Activated naive CD8-positive, alpha-beta T cell treated with anti-CD3 and anti-CD28 coated beads for 36 hours (primary cell): ENCODE results near the gene ADAMTSL4. TPM values are rescaled to one million over a fixed set of nuclear protein-coding genes. Genes with fewer than 3 reads are reported as not detected.
"Not testable (repeated sequence)": the region's sequence is repeated elsewhere in the genome, so short reads cannot be mapped to it uniquely, and the experiment has no call there.

Experiments used
- DNase-seq: peaks from one replicate; pipeline ENCODE4 v3.0.0; 2021
- H3K27ac Mint-ChIP-seq: one replicate; pipeline ENCODE4 v1.8.0; 2022; ENCODE audit warnings: mild to moderate bottlenecking, moderate library complexity, mixed read lengths
- H3K27me3 Mint-ChIP-seq: one replicate; pipeline ENCODE4 v1.8.0; 2022; ENCODE audit warnings: mild to moderate bottlenecking, mixed read lengths
- H3K36me3 Mint-ChIP-seq: one replicate; pipeline ENCODE4 v1.8.0; 2021; ENCODE audit warnings: mild to moderate bottlenecking, mixed read lengths
- H3K4me1 Mint-ChIP-seq: one replicate; pipeline ENCODE4 v1.8.0; 2021; ENCODE audit warnings: mixed read lengths
- H3K4me3 Mint-ChIP-seq: one replicate; pipeline ENCODE4 v1.8.0; 2022; ENCODE audit warnings: mild to moderate bottlenecking, moderate library complexity, mixed read lengths
- H3K9me3 Mint-ChIP-seq: one replicate; pipeline ENCODE4 v1.8.0; 2022; ENCODE audit warnings: mixed read lengths
- total RNA-seq, 2 experiments: library from RNA; stranded (reverse); gene quantifications; one replicate each; pipeline ENCODE4 v1.2.3, GENCODE V29; 2021

ADAMTSL4 gene
- total RNA-seq, 2 experiments from 2014 or later = 0.06 to 0.10 TPM

DNA sequence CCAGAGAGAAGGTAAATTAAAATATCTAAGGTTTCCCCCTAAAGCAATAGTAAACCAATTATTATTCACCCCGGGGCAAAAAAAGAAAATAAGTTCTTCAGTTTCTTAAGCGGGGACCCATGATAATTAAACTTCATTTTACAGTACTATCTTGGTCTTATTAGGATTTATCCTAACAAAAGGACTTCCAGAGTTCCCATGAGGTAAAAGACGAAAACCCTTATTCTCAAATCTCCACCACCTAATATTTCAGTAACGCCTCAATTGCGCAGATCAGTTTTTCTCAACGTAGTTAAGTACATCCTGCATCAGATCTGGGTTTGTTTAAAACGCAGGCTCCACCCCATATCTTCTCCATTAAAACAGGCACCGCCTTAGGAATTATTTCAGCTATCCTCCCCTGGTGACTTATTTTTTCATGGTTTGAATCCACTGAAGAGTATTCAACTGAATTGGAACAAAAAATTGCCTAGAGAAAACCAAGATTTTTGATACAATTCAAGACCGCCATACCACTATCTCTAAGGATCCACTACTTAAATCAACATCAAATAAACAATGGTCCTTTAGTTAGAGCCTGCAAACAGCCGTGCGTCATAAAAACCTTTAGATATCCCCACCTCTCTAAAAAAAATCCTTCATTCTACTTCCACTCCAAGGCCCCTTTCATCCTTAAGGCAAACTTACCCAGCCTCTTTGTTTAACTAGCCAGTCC is 28.5 kb downstream of the ADAMTSL4 start:
- DNase-seq = no peak
- Mint-ChIP-seq H3K27ac (peak overlapping the region; percentile 98), H3K4me1 (peaks cover 46% of the 10 kb centered on the region), H3K27me3 (peaks cover 4% of the 10 kb centered on the region), H3K36me3 (peaks cover 63% of the 10 kb centered on the region), H3K9me3 (no peaks in the 10 kb centered on the region), H3K4me3 (peak overlapping the region; percentile 99)

DNA sequence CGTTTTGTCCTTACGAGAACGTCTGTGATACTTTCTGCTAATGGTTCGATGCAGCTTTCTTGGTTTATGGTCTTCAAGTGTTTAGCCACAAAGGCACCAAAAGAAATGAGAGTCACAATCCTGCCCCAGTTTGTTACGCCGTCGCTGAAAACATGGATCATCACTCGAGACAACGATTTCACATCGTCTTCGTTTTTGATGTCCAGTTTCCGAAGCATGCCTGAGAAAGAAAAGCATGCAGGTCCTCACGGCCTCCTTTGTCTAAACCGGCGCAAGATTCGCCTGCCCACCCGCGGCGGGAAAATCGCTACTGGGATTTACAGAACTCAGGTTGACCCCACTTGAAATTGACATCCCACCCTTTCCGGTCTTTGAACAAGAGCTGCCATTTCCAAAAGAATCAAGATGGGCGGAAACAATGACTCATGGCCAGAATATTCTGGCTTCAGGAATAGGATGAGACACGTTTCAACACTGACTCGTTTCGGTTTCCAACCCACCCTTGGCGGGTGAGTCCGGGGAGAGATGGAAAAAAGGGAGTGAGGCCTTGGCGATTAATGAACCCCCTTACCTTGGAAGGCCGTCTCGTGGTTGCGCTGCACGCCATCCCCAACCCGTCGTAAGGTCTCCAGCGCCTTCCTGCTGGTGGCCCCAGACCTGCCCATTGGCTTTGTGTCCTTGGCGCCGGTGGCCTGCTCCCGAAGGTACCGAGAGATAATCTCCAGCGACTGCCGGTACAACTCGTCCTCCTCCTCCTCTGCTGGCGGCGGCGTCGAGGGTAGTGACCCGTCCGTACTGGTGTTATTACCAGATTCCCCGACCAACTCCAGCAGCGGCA is 29.3 kb downstream of the ADAMTSL4 start:
- H3K4me3 Mint-ChIP-seq = peak overlapping the region; percentile 99
- H3K9me3 Mint-ChIP-seq = no peaks in the 10 kb centered on the region
- H3K4me1 Mint-ChIP-seq = peaks cover 38% of the 10 kb centered on the region
- DNase-seq = peak; percentile 71
- H3K27ac Mint-ChIP-seq = peak overlapping the region; percentile 98
- H3K36me3 Mint-ChIP-seq = peaks cover 56% of the 10 kb centered on the region
- H3K27me3 Mint-ChIP-seq = peaks cover 4% of the 10 kb centered on the region

DNA sequence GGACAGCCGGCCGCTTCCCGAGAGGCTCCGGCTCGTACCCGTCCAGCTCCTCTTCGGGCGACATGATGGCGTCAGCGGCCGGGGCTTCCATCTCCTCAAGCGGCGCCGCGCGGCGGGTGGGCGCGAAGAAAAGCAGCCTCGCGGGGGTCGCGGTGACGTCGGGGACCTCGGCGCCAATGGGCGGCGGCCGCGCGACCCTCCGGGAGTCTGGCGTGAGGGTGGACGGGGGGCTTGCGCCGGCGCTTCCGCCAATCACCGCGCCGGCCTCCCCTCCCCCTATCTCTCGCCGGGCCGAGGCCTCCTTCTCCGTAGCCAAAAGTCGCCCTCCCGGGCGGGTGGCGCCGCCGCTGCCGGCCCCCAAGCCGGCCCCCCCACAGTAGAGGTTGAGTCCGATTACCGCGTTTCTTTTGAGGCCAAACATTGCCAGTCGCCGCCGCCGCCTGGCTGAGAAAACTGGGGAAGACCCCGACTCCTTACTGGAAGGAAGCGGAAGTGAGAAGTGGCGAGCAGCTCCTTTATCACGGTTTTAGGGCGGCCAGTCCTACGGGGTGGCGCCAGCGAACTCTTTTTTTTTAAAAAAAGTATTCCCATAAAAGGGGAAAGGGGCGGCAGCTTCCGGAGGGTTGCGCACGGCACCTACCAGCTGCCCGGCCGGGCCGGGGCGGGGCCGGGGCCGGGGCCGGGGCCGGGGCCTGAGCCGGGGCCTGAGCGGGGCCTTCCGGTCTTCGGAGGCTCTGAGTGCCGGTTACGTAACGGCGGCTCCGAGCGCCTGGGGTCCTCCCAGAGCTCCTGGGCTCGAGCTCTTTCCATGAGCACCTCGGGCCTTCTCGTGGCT is 30.1 kb downstream of the ADAMTSL4 start, which contains the start of gene MCL1:
MCL1 (minus strand) TSS at position 501 of the 835 bp plus-strand sequence; CDS start at position 421, 80 bp downstream.
- no peaks in the 10 kb centered on the region for H3K9me3 Mint-ChIP-seq
- DNase-seq = peak; percentile 90
- peaks cover 4% of the 10 kb centered on the region for H3K27me3 Mint-ChIP-seq
- H3K27ac Mint-ChIP-seq = peak within 1 kb of the TSS; percentile 98
- peaks cover 48% of the 10 kb centered on the region for H3K36me3 Mint-ChIP-seq
- H3K4me1 Mint-ChIP-seq = peaks cover 32% of the 10 kb centered on the region
- peak within 1 kb of the TSS; percentile 99 for H3K4me3 Mint-ChIP-seq

DNA sequence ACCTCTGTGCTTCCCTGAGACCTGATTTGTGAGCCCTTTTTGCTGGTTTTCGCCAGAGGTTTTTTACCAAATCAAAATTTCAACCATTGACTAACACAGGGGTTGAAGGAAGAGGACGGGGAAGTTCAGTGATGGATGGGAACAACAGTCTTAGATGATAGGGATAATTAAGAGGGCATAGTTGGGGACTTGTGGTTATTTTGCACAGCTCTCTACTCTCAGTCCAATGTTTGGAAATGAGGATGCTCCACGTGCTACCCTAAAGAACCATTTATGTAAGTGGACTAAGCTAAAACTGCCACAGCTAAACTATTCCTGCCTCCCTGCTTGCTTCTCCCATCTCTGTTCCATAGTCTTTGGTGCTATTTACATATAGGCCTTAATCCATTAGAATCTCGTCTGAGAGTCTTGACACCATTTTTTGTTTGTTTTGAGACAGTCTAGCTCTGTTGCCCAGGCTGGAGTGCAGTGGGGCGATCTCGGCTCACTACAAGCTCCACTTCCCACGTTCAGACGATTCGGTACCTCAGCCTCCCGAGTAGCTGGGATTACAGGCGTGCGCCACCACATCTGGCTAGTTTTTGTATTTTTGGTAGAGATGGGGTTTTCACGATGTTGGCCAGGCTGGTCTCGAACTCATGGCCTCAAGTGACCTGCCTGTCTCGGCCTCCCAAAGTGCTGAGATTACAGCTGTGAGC is 30.9 kb downstream of the ADAMTSL4 start:
- H3K27me3 Mint-ChIP-seq = peaks cover 4% of the 10 kb centered on the region
- H3K36me3 Mint-ChIP-seq = peaks cover 41% of the 10 kb centered on the region
- DNase-seq = no peak
- no peaks in the 10 kb centered on the region for H3K9me3 Mint-ChIP-seq
- peaks cover 25% of the 10 kb centered on the region for H3K4me1 Mint-ChIP-seq
- peak overlapping the region; percentile 93 for H3K27ac Mint-ChIP-seq
- H3K4me3 Mint-ChIP-seq = peak overlapping the region; percentile 90

DNA sequence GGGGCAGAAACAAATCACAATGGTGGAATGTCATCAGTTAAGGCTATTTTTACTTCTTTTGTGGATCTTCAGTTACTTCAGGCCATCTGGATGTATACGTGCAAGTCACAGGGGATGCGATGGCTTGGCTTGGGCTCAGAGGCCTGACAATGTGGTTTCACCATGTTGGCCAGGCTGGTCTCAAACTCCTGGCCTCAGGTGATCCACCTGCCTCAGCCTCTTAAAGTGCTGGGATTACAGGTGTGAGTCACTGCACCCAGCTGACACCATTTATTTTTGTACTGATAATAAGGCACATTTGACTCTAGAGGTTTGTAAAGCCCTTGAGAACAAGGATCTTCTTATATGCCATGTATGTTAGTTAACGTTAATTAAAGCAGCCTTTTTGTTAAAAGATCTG is 31.8 kb downstream of the ADAMTSL4 start:
- peaks cover 34% of the 10 kb centered on the region for H3K36me3 Mint-ChIP-seq
- H3K27me3 Mint-ChIP-seq = not testable (repeated sequence)

DNA sequence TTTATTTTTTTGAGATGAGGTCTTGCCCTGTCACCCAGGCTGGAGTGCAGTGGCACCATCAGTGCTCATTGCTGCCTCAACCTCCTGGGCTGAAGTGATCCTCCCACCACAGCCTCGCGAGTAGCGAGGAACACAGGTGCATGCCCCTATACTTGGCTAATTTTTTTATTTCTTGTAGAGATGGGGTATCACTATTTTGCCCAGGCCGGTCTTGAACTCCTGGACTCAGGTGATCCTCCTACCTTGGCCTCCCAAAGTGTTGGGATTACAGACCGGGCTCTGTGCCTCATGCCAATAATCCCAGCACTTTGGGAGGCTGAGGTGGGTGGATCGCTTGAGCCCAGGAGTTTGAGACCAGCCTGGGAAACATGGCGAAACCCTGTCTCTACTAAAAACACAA is 32.2 kb downstream of the ADAMTSL4 start:
- DNase-seq, H3K27me3 Mint-ChIP-seq, H3K4me3 Mint-ChIP-seq, H3K9me3 Mint-ChIP-seq, H3K27ac Mint-ChIP-seq: not testable (repeated sequence)
- peaks cover 29% of the 10 kb centered on the region for H3K36me3 Mint-ChIP-seq
- H3K4me1 Mint-ChIP-seq = peaks cover 18% of the 10 kb centered on the region

More for the DNA sequence above, 31.8 kb downstream of the ADAMTSL4 start:
- H3K9me3 Mint-ChIP-seq, DNase-seq: not testable (repeated sequence)
- H3K4me3 Mint-ChIP-seq = peak overlapping the region; percentile 90
- H3K4me1 Mint-ChIP-seq = peaks cover 18% of the 10 kb centered on the region
- peak overlapping the region; percentile 93 for H3K27ac Mint-ChIP-seq

DNA sequence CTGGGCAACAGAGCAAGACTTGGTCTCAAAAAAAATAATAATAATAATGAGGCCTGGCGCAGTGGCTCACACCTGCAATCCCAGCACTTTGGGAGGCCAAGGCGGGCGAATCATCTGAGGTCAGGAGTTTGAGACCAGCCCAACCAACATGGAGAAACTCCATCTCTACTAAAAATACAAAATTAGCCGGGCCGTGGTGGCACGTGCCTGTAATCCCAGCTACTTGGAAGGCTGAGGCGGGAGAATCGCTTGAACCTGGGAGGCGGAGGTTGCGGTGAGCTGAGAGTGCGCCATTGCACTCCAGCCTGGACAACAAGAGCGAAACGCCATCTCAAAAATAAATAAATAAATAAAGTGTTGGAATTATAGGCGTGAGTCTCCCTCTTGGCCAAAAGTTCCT is 32.8 kb downstream of the ADAMTSL4 start:
- Mint-ChIP-seq H3K36me3 (peaks cover 25% of the 10 kb centered on the region), H3K4me1 (peaks cover 18% of the 10 kb centered on the region)
- not testable (repeated sequence) for H3K27ac Mint-ChIP-seq, H3K27me3 Mint-ChIP-seq, H3K4me3 Mint-ChIP-seq, H3K9me3 Mint-ChIP-seq, DNase-seq

DNA sequence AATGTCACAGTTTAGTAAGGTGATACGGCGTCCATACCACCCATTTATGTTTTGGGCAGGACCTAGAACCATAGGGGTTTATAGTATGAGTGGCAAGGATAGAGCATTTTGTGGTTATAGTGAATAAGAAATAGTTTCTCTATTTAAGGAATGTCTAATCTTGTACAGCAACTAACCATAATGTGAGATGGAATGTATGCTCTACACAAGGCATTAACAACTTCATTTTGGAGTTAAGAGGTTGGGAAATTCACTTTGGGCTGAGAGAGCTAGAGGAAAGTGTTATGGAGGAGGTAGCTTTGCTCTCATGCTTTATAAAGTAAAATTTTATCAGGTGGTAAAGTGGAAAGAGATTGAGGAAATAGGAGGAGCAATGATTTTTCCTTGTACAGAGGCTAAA is 33.2 kb downstream of the ADAMTSL4 start:
- peaks cover 21% of the 10 kb centered on the region for H3K36me3 Mint-ChIP-seq
- H3K27ac Mint-ChIP-seq = no peak overlapping the region
- no peak overlapping the region for H3K4me3 Mint-ChIP-seq
- H3K9me3 Mint-ChIP-seq = no peaks in the 10 kb centered on the region
- peaks cover 4% of the 10 kb centered on the region for H3K27me3 Mint-ChIP-seq
- H3K4me1 Mint-ChIP-seq = peaks cover 18% of the 10 kb centered on the region
- no peak for DNase-seq

DNA sequence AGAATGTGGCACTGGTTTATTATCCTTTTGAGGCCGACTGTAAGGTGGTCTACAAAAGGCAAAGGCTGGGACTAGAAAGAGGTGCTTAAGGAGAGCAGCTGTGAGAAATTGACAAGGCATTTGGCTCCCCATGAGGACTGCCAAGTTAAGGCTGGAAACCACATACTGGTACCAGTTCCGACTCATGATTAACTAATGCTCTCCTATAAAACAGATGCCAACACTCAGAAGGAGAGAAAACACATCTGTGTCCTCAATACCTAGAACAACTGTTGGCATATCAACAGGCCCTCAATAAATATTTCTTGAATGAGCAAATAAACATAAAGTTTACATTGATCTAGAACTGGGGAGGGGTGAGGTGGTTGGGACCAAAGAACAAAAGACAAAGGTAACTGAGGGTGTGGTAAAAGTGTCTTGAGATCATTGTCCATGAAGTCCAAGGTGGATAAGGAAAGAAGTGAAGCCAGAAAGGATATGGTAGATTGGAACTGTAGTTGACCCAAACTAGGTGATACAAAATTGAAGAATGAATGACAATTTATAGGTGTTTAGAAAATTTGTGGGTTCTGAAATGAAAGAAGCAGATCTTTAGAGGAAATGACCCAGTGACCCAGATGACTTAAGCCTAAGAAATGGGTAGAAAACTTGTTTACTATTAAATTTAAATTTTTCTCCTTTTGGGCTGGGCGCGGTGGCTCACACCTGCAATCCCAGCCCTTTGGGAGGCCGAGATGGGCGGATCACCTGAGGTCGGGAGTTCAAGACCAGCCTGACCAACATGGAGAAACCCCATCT is 47.1 kb downstream of the ADAMTSL4 start:
- Mint-ChIP-seq H3K36me3 (peaks cover 2% of the 10 kb centered on the region), H3K4me3 (no peak overlapping the region), H3K27me3 (no peaks in the 10 kb centered on the region), H3K4me1 (peaks cover 3% of the 10 kb centered on the region), H3K9me3 (no peaks in the 10 kb centered on the region), H3K27ac (no peak overlapping the region)
- no peak for DNase-seq

DNA sequence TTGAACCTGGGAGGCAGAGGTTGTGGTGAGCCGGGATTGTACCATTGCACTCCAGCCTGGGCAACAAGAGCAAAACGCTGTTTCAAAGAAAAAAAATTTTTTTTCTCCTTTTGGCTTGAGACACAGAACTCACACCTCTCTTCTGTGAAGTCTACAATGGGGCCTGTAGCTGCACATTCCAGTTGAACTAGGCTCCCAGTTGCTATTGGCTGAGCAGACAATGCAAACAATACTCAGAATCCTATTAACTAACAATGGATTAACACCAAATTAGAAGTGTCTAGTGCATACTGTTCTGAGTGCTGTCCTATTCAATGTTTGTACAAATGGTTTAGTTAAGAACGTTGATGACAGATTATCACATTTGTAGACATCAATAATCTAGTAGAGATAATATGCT is 47.8 kb downstream of the ADAMTSL4 start:
- peaks cover 2% of the 10 kb centered on the region for H3K36me3 Mint-ChIP-seq
- no peak for DNase-seq
- H3K4me1 Mint-ChIP-seq = peaks cover 3% of the 10 kb centered on the region
- no peak overlapping the region for H3K4me3 Mint-ChIP-seq
- H3K27ac Mint-ChIP-seq = no peak overlapping the region
- H3K9me3 Mint-ChIP-seq = no peaks in the 10 kb centered on the region
- H3K27me3 Mint-ChIP-seq = no peaks in the 10 kb centered on the region

DNA sequence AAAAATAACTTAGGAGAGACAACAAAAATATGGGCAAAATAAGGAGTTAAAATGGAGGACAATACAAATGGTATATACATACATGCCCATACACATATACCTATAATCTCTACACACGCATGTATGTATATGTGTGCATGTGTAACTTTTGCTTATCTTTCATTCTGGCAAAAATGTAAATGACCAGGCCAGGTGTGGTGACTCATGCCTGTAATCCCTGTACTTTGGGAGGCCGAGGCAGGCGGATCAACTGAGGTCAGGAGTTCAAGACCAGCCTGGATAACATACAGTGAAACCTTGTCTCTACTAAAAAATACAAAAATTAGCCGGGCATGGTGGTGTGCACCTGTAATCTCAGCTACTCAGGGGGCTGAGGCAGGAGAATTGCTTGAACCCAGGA is 49.1 kb downstream of the ADAMTSL4 start:
- not testable (repeated sequence) for H3K36me3 Mint-ChIP-seq, H3K4me3 Mint-ChIP-seq, H3K27ac Mint-ChIP-seq, H3K27me3 Mint-ChIP-seq, H3K4me1 Mint-ChIP-seq, DNase-seq, H3K9me3 Mint-ChIP-seq

DNA sequence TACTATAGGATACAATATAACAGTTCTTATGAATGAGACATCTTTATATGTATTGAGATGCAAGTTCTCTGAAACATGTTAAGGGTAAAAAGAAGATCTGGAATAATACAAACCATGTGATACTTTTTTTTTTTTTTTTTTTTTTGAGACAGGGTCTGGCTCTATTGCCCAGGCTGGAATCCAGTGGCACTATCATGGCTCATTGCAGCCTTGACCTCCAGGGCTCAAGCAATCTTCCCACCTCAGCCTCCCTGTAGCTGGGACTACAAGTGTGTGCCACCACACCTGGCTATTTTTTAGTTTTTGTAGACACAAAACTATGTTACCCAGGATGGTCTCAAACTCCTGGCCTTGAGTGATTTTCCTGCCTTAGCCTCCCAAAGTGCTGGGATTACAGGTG is 52.3 kb downstream of the ADAMTSL4 start:
- H3K4me1 Mint-ChIP-seq = peaks cover 13% of the 10 kb centered on the region
- no peaks in the 10 kb centered on the region for H3K9me3 Mint-ChIP-seq
- no peaks in the 10 kb centered on the region for H3K27me3 Mint-ChIP-seq
- no peak for DNase-seq
- no peak overlapping the region for H3K4me3 Mint-ChIP-seq
- H3K36me3 Mint-ChIP-seq = peaks cover 2% of the 10 kb centered on the region
- no peak overlapping the region for H3K27ac Mint-ChIP-seq

DNA sequence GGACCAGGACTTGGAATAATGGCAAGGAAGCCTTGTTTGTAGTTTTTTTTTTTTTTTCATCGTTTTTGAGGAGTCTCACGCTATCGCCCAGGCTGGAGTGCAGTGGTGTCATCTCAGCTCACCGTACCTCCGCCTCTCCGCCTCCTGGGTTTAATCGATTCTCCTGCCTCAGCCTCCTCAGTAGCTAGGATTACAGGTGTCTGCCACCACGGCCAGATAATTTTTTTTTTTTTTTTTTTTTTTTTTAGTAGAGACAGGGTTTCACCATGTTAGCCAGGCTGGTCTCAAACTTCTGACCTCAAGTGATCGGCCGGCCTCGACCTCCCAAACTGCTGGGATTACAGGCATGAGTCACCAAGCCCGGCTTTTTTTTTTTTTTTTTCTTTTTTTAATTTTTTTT is 53.2 kb downstream of the ADAMTSL4 start:
- H3K27me3 Mint-ChIP-seq, H3K27ac Mint-ChIP-seq, H3K36me3 Mint-ChIP-seq, H3K4me3 Mint-ChIP-seq, H3K9me3 Mint-ChIP-seq, DNase-seq: not testable (repeated sequence)
- H3K4me1 Mint-ChIP-seq = peaks cover 13% of the 10 kb centered on the region

DNA sequence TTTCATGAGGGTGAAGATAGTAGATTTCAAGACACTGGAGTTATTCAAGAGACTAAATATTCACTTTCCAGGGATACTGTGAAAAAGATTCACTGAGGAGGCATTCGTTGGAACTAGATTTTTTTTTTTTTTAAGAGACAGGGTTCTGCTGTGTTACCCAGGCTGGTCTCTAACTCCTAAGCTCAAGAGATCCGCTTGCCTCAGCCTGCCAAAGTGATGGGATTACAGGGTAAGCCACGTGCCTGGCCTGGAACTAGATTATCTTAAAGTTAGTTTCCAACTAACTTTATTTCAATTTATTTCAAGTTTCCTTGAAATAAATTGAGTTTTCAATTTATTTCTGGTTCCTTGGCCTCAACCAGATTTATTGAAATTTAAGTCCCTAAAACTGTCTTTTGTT is 54.5 kb downstream of the ADAMTSL4 start:
- Mint-ChIP-seq H3K4me1 (peaks cover 13% of the 10 kb centered on the region), H3K27me3 (no peaks in the 10 kb centered on the region), H3K27ac (peak overlapping the region; percentile 68), H3K9me3 (no peaks in the 10 kb centered on the region), H3K4me3 (no peak overlapping the region), H3K36me3 (peaks cover 2% of the 10 kb centered on the region)
- DNase-seq = no peak
